LNCaP clone FGC (cell line): ENCODE measurements around the gene SND1.

Source experiments
- DNase-seq: peaks from one replicate; pipeline ENCODE4 v3.0.0-alpha.2; 2011; ENCODE audit warnings: low read depth
- H3K4me3 ChIP-seq: 2 replicates; pipeline ENCODE4 v1.5.1; 2011; ENCODE audit warnings: mild to moderate bottlenecking, low read depth, low read length, control low read depth
- TF ChIP-seq, protein P1 (sequence below): IDR thresholded peaks from 2 replicates; pipeline ENCODE4 v1.5.1; 2012; ENCODE audit warnings: mild to moderate bottlenecking; ENCODE audit not compliant: control insufficient read depth, insufficient read depth; ENCODE audit errors: extremely low read depth

The SND1 gene

GRCh38 chr7:127874951-127875608, 223.1 kb downstream of the SND1 start:
- no peak for DNase-seq
- TF ChIP-seq, protein P1, sequence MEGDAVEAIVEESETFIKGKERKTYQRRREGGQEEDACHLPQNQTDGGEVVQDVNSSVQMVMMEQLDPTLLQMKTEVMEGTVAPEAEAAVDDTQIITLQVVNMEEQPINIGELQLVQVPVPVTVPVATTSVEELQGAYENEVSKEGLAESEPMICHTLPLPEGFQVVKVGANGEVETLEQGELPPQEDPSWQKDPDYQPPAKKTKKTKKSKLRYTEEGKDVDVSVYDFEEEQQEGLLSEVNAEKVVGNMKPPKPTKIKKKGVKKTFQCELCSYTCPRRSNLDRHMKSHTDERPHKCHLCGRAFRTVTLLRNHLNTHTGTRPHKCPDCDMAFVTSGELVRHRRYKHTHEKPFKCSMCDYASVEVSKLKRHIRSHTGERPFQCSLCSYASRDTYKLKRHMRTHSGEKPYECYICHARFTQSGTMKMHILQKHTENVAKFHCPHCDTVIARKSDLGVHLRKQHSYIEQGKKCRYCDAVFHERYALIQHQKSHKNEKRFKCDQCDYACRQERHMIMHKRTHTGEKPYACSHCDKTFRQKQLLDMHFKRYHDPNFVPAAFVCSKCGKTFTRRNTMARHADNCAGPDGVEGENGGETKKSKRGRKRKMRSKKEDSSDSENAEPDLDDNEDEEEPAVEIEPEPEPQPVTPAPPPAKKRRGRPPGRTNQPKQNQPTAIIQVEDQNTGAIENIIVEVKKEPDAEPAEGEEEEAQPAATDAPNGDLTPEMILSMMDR = no peak
- no peak overlapping the region for H3K4me3 ChIP-seq

- no peak for DNase-seq
These were observed 224.4 kb downstream of the SND1 start for GRCh38 chr7:127876393-127876792.

DNA sequence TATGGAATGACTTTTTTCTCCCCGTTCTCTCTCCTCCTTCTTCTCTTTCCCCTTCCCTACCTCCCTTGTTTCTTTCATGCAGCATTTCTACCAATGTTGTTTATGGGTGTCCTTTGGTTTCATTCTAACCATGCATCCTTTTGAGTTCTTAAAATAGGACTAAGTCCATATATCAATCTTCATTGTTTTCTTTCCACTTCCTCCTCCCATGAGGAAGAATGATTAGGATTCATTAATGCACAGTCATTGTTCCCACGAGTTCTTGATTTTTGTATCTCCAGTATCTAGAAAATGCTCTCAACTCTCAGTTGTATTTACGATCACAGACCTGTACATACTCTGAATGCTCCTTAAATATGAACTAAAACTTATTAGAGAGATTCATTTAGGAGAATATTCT, 226.0 kb downstream of the SND1 start:
- TF ChIP-seq, protein P1 = no peak
- no peak overlapping the region for H3K4me3 ChIP-seq
- DNase-seq = no peak

More at GRCh38 chr7:127876393-127876792, 224.4 kb downstream of the SND1 start:
- TF ChIP-seq, protein P1 = no peak
- no peak overlapping the region for H3K4me3 ChIP-seq

DNA sequence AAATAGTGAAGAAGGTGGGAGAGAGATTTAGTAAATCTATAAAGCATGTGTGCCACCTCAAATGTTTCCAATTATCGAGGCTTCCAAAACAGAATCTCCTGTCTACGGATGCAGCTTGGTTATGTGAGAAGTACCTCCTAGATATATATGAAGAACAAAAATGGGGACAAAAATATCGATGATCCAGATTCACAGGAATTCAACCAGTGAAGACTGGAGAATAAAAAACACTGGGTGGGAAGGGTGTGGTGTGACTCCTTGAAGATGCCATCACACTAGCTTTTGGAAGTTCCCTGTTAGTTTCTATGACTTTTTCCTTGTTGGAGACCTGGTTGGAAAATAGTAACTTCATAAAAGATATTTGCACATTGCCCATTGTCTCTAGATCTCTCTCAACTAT, 226.8 kb downstream of the SND1 start:
- no peak overlapping the region for H3K4me3 ChIP-seq
- TF ChIP-seq, protein P1 = no peak
- DNase-seq = no peak

DNA sequence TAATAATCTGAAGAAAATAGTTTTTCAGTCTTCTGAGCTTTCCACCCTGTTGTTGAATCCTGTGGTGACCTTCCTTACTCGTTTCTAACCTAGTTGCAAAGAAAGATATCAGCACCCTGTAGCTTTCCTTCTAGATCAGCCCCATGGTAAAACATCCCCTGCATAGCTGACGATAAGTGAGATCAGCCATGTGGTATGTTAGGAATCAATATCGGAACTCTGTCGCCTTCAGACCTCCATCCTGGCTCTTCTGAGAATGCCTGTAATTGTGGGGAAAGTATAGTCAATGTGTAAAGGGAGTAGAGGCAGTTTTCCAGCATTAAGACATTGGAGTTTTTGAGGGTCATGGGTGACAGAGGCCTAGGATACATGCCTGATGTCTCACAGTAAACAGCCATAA, 227.4 kb downstream of the SND1 start:
- TF ChIP-seq, protein P1 = no peak
- DNase-seq = no peak
- no peak overlapping the region for H3K4me3 ChIP-seq

GRCh38 chr7:127879942-127880341, 227.9 kb downstream of the SND1 start:
- DNase-seq = no peak
- no peak overlapping the region for H3K4me3 ChIP-seq
- TF ChIP-seq, protein P1 = no peak

DNA sequence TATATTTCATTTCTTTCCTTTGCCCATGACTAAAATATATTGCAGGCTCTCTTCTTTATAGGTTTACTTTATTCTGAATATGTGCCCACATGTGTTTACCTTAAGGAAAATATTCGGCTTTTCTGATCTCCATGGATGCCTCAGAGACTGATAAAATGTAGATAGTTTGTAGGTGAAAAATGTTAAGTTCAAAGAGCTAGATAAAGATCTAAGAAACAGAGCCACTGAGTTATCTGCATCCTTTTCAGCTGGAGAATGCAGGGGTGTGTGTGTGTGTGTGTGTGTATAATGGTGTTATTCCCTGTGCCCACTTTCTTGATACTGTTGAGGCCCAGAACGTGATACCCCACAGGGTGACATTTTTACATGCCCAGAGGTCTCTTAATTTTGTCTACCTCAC, 228.5 kb downstream of the SND1 start:
- H3K4me3 ChIP-seq = no peak overlapping the region
- TF ChIP-seq, protein P1 = no peak
- no peak for DNase-seq
